Measurements from ENCODE around the gene GPR141.

Gene GPR141

DNA sequence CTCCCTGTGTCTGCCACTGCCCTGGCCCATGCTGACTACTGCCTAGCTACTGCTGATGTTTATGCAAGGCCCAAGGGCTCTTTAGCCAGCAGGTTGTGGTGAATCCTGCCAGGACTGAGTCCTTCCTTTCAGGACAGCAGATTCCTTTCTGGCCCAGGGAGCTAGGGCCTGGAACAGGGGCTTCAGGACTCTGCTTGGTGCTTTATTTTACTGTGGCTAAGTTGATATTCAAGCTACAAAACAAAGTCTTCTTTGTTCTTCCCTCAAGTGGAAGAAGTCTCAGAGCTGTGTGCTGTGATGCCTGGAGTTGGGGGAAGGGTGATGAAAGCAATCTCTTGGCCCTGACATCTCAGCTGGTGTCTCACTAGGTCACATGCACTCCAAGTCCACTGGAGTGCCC is 98.6 kb downstream of the GPR141 start:
- no peak for TF ChIP-seq EZH2 (IDR thresholded peaks at IDR 0.05; ENCODE audit: borderline replicate concordance, low read depth, low read length, severe bottlenecking)
- TF ChIP-seq, protein P1, sequence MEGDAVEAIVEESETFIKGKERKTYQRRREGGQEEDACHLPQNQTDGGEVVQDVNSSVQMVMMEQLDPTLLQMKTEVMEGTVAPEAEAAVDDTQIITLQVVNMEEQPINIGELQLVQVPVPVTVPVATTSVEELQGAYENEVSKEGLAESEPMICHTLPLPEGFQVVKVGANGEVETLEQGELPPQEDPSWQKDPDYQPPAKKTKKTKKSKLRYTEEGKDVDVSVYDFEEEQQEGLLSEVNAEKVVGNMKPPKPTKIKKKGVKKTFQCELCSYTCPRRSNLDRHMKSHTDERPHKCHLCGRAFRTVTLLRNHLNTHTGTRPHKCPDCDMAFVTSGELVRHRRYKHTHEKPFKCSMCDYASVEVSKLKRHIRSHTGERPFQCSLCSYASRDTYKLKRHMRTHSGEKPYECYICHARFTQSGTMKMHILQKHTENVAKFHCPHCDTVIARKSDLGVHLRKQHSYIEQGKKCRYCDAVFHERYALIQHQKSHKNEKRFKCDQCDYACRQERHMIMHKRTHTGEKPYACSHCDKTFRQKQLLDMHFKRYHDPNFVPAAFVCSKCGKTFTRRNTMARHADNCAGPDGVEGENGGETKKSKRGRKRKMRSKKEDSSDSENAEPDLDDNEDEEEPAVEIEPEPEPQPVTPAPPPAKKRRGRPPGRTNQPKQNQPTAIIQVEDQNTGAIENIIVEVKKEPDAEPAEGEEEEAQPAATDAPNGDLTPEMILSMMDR (IDR thresholded peaks at IDR 0.05; ENCODE audit: borderline replicate concordance, extremely low read depth, low read length, poor library complexity, severe bottlenecking): no peak
- Histone ChIP-seq H3K4me3 (ENCODE audit: low read depth in 1 of 2, low read length in 2 of 2) (no peak overlapping the region), H3K27me3 (ENCODE audit: insufficient read depth, low read length, poor library complexity) (peaks cover 5% of the 10 kb centered on the region), H4K20me1 (ENCODE audit: insufficient read depth, low read length) (no peaks in the 10 kb centered on the region), H3K4me1 (ENCODE audit: insufficient read depth, low read length) (no peaks in the 10 kb centered on the region), H3K36me3 (ENCODE audit: insufficient read depth, low read length) (no peaks in the 10 kb centered on the region), H3K4me2 (ENCODE audit: insufficient read depth, low read length) (no peak overlapping the region), H2AFZ (ENCODE audit: low read depth, low read length) (no peak overlapping the region), H3K27ac (ENCODE audit: low read length) (no peak overlapping the region), H3K79me2 (ENCODE audit: insufficient read depth, low read length) (no peaks in the 10 kb centered on the region), H3K9me3 (ENCODE audit: insufficient read depth, low read length, severe bottlenecking) (no peaks in the 10 kb centered on the region), H3K9ac (ENCODE audit: low read depth, low read length) (no peak overlapping the region)
- no peak for ATAC-seq (ENCODE audit: insufficient read depth, low read depth)
- DNase-seq: no peak

DNA sequence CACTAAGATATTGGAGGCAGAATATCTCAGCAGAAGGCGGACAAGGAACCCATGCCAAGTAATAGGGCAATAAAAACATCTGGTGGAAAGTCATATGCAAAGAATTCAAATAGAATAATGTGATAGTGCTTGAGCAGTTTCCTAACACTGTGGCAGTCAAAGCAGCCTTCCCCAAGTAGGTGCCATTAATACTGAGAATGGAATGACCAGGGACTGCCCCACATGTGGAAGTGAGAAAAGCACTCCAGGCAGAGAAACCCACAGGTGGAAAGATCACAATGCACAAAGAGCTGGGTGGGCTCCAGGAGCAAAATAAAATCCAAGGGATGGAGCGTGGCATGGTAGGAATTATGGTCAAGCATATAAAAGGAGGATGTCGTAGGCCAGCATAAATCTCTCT is 100.4 kb downstream of the GPR141 start:
- DNase-seq (no peak), ATAC-seq (ENCODE audit: insufficient read depth, low read depth) (no peak)
- no peaks in the 10 kb centered on the region for H3K79me2 ChIP-seq (ENCODE audit: insufficient read depth, low read length)

DNA sequence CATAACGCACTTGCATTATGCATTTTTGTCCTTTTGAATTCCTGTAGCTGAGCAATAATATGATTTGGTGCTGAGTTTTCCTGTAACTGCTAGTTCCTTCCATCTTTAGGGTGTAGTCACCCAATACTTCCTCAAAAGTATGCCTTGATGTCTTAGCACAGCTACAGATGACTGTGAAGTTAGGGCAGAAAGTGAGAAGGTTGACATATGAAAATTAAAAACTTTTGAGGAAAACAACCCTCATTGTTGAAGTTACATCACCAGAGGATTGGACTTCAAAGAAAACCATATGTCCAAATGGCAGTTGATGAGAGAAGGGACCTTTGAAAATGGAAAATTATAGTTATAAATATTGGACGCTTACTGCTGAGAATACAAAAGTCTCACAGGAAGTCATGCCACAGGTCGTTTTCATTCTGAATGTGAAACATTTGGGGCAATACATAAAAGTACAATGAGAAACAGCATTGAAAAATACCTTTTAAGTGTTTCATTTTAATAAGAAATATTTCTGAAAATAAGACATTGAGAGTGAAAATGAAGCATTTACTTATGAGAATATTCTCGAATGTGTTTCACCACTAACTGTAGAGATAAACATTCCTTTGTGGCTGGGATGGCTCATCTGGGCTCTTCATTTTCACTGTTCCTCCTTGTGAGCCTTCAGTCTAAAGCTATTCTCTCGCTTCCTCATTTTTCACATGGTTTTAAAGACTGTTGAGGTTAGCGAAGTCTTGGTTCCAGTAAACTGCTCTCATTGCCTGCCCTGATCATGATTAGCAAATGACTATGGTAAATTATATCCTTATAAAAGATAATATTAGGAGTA is 103.4 kb downstream of the GPR141 start:
- H3K79me2 ChIP-seq (ENCODE audit: insufficient read depth, low read length): no peaks in the 10 kb centered on the region
- H3K4me3 ChIP-seq (ENCODE audit: low read depth in 1 of 2, low read length in 2 of 2): no peak overlapping the region
- no peak overlapping the region for H2AFZ ChIP-seq (ENCODE audit: low read depth, low read length)
- no peak overlapping the region for H3K27ac ChIP-seq (ENCODE audit: low read length)
- H3K9ac ChIP-seq (ENCODE audit: low read depth, low read length): no peak overlapping the region
- H3K36me3 ChIP-seq (ENCODE audit: insufficient read depth, low read length): no peaks in the 10 kb centered on the region
- H3K4me2 ChIP-seq (ENCODE audit: insufficient read depth, low read length): no peak overlapping the region
- no peaks in the 10 kb centered on the region for H3K9me3 ChIP-seq (ENCODE audit: insufficient read depth, low read length, severe bottlenecking)
- no peaks in the 10 kb centered on the region for H4K20me1 ChIP-seq (ENCODE audit: insufficient read depth, low read length)
- peaks cover 5% of the 10 kb centered on the region for H3K27me3 ChIP-seq (ENCODE audit: insufficient read depth, low read length, poor library complexity)
- TF ChIP-seq, protein P1 (IDR thresholded peaks at IDR 0.05; ENCODE audit: borderline replicate concordance, extremely low read depth, low read length, poor library complexity, severe bottlenecking): no peak
- TF ChIP-seq EZH2 (IDR thresholded peaks at IDR 0.05; ENCODE audit: borderline replicate concordance, low read depth, low read length, severe bottlenecking): no peak
- ATAC-seq (ENCODE audit: insufficient read depth, low read depth) (no peak), DNase-seq (no peak)
- H3K4me1 ChIP-seq (ENCODE audit: insufficient read depth, low read length): no peaks in the 10 kb centered on the region

More for the DNA sequence above, 100.4 kb downstream of the GPR141 start:
- Histone ChIP-seq H3K9me3 (ENCODE audit: insufficient read depth, low read length, severe bottlenecking) (no peaks in the 10 kb centered on the region), H2AFZ (ENCODE audit: low read depth, low read length) (no peak overlapping the region), H3K4me1 (ENCODE audit: insufficient read depth, low read length) (no peaks in the 10 kb centered on the region), H3K4me2 (ENCODE audit: insufficient read depth, low read length) (no peak overlapping the region), H3K9ac (ENCODE audit: low read depth, low read length) (no peak overlapping the region), H3K27me3 (ENCODE audit: insufficient read depth, low read length, poor library complexity) (peaks cover 5% of the 10 kb centered on the region), H3K36me3 (ENCODE audit: insufficient read depth, low read length) (no peaks in the 10 kb centered on the region), H3K4me3 (ENCODE audit: low read depth in 1 of 2, low read length in 2 of 2) (no peak overlapping the region), H4K20me1 (ENCODE audit: insufficient read depth, low read length) (no peaks in the 10 kb centered on the region), H3K27ac (ENCODE audit: low read length) (no peak overlapping the region)
- no peak for TF ChIP-seq EZH2 (IDR thresholded peaks at IDR 0.05; ENCODE audit: borderline replicate concordance, low read depth, low read length, severe bottlenecking)
- TF ChIP-seq, protein P1 (IDR thresholded peaks at IDR 0.05; ENCODE audit: borderline replicate concordance, extremely low read depth, low read length, poor library complexity, severe bottlenecking): no peak

All from DND-41 (cell line).